PC-3 (cell line): ENCODE results near the gene PIAS1. TPM values are rescaled to one million over a fixed set of nuclear protein-coding genes. Genes with fewer than 3 reads are reported as not detected.

ENCODE experiments used
- ATAC-seq: fragments of 200-7000 bp; cut with Tn5 transposase; 2 replicates; pipeline ENCODE4 v1.9.1; 2020; ENCODE audit warnings: mild to moderate bottlenecking, moderate library complexity
- BruUV-seq: library from RNA; stranded (reverse); fragments of 400-500 nt; replicated peaks from 2 replicates; lab custom pipeline; 2021; lab: Mats Ljungman, UMichigan
- CTCF ChIA-PET: fragments of 300-600 bp; sonication (Branson Sonifier 250); formaldehyde crosslinking; loops from one replicate; lab custom pipeline; 2022; ENCODE audit warnings: antibody characterized with exemption; lab: Charles Lee
- POLR2A ChIA-PET: fragments of 300-600 bp; sonication (Branson Sonifier 250); formaldehyde crosslinking; loops from one replicate; lab custom pipeline; 2022; ENCODE audit warnings: antibody characterized with exemption; ENCODE audit not compliant: unreplicated experiment; lab: Charles Lee
- DNase-seq: peaks from one replicate; pipeline ENCODE4 v3.0.0-alpha.2; 2015
- H2AFZ ChIP-seq: fragments of 300-600 bp; sonication (generic); 2 replicates; pipeline ENCODE4 v1.6.0; 2016; ENCODE audit warnings: antibody characterized with exemption, low read length
- H3F3A ChIP-seq: fragments of 300-600 bp; sonication (generic); one replicate; pipeline ENCODE4 v1.6.0; 2017; ENCODE audit warnings: antibody characterized with exemption, low read length, control low read depth, mild to moderate bottlenecking; ENCODE audit not compliant: unreplicated experiment
- H3K27ac ChIP-seq: fragments of 300-600 bp; sonication (generic); 2 replicates; pipeline ENCODE4 v1.5.1; 2016; ENCODE audit warnings: mild to moderate bottlenecking, low read length
- H3K27me3 ChIP-seq: fragments of 300-600 bp; sonication (generic); 2 replicates; pipeline ENCODE4 v1.6.1; 2016; ENCODE audit warnings: low read length, mixed read lengths
- H3K36me3 ChIP-seq: fragments of 300-600 bp; sonication (generic); 2 replicates; pipeline ENCODE4 v1.6.1; 2016; ENCODE audit warnings: low read depth, mixed run types, low read length, mixed read lengths
- H3K4me1 ChIP-seq: fragments of 300-600 bp; sonication (generic); 2 replicates; pipeline ENCODE4 v1.5.1; 2016; ENCODE audit warnings: low read length; ENCODE audit not compliant: insufficient read depth
- H3K4me2 ChIP-seq: fragments of 300-600 bp; sonication (generic); 2 replicates; pipeline ENCODE4 v1.6.0; 2016; ENCODE audit warnings: low read length
- H3K4me3 ChIP-seq: fragments of 300-600 bp; sonication (generic); 2 replicates; pipeline ENCODE4 v1.5.1; 2016; ENCODE audit warnings: mild to moderate bottlenecking, low read length, mixed read lengths
- H3K79me2 ChIP-seq: fragments of 300-600 bp; sonication (generic); 2 replicates; pipeline ENCODE4 v1.6.1; 2017; ENCODE audit warnings: low read length, mixed read lengths
- H3K9ac ChIP-seq: fragments of 300-600 bp; sonication (generic); 2 replicates; pipeline ENCODE4 v1.6.0; 2016; ENCODE audit warnings: mild to moderate bottlenecking, low read length
- H3K9me2 ChIP-seq: fragments of 300-600 bp; sonication (generic); replicated peaks from 2 replicates; pipeline ENCODE4 v1.6.1; 2016; ENCODE audit warnings: mixed run types, low read length, mixed read lengths
- H3K9me3 ChIP-seq: fragments of 300-600 bp; sonication (generic); 2 replicates; pipeline ENCODE4 v1.6.1; 2016; ENCODE audit warnings: low read length, mixed read lengths
- H4K20me1 ChIP-seq: fragments of 300-600 bp; sonication (generic); 2 replicates; pipeline ENCODE4 v1.6.1; 2016; ENCODE audit warnings: low read length, mixed read lengths
- CTCF ChIP-seq: fragments of 300-600 bp; sonication (generic); conservative IDR thresholded peaks from 2 replicates; pipeline ENCODE4 v1.5.1; 2017; ENCODE audit warnings: antibody characterized with exemption, low read depth, mild to moderate bottlenecking, low read length
- EZH2 ChIP-seq: fragments of 300-600 bp; sonication (generic); IDR thresholded peaks from one replicate; pipeline ENCODE4 v1.6.1; 2017; ENCODE audit warnings: antibody characterized with exemption, mild to moderate bottlenecking, low read length; ENCODE audit not compliant: unreplicated experiment
- EZH2phosphoT487 ChIP-seq: fragments of 300-600 bp; sonication (generic); IDR thresholded peaks from 2 replicates; pipeline ENCODE4 v1.6.1; 2018; ENCODE audit warnings: mild to moderate bottlenecking, antibody characterized with exemption, low read length, borderline replicate concordance
- intact Hi-C: fragments of 100-400 bp; cut with micrococcal nuclease; formaldehyde crosslinking; loops from 2 replicates; pipeline ENCODE4 v1.9.0; 2023
- total RNA-seq: library from RNA; depleted of rRNA; stranded (reverse); fragments of >200 nt; gene quantifications from 2 replicates; pipeline ENCODE4 v1.2.3, GENCODE V29; 2014

PIAS1 gene
- total RNA-seq, 1 experiment from 2014 or later: 21.9 TPM

- H4K20me1 ChIP-seq: peaks cover 29% of the 10 kb centered on the region
- CTCF ChIA-PET: no interaction called here
Observed at GRCh38 chr15:68059630-68060029, 5.5 kb downstream of the PIAS1 start.

GRCh38 chr15:68061171-68061570 is 7.1 kb downstream of the PIAS1 start:
- H3K9me2 ChIP-seq: no peaks in the 10 kb centered on the region

More at GRCh38 chr15:68059630-68060029, 5.5 kb downstream of the PIAS1 start:
- H3K27me3 ChIP-seq: no peaks in the 10 kb centered on the region
- POLR2A ChIA-PET: no interaction called here
- no peaks in the 10 kb centered on the region for H3K9me2 ChIP-seq
- TF ChIP-seq CTCF: no peak
- TF ChIP-seq EZH2phosphoT487: no peak
- no peak for TF ChIP-seq EZH2
- intact Hi-C loops: loop anchor here (5.0 kb wide), 3 partner anchors 78 to 197 kb away; no protein-coding TSS in a partner anchor
- peaks cover 18% of the 10 kb centered on the region for H3K4me1 ChIP-seq
- no peaks in the 10 kb centered on the region for H3F3A ChIP-seq
- no peak overlapping the region for H3K4me3 ChIP-seq
- no peak overlapping the region for H2AFZ ChIP-seq
- DNase-seq (no peak), ATAC-seq (no peak)
- H3K4me2 ChIP-seq: no peak overlapping the region
- H3K27ac ChIP-seq: no peak overlapping the region
- no peak overlapping the region for H3K9ac ChIP-seq
- BruUV-seq: no TSS peak
- no peaks in the 10 kb centered on the region for H3K36me3 ChIP-seq
- H3K79me2 ChIP-seq: peaks cover 100% of the 10 kb centered on the region
- H3K9me3 ChIP-seq: no peaks in the 10 kb centered on the region

More at GRCh38 chr15:68061171-68061570, 7.1 kb downstream of the PIAS1 start:
- ChIA-PET CTCF (no interaction called here), POLR2A (no interaction called here)
- H3K36me3 ChIP-seq: no peaks in the 10 kb centered on the region
- H3K4me2 ChIP-seq: no peak overlapping the region
- H3F3A ChIP-seq: no peaks in the 10 kb centered on the region
- no peak overlapping the region for H3K27ac ChIP-seq
- intact Hi-C loops: no loop called here
- H3K79me2 ChIP-seq: peaks cover 98% of the 10 kb centered on the region
- H3K27me3 ChIP-seq: no peaks in the 10 kb centered on the region
- H3K9ac ChIP-seq: no peak overlapping the region
- H3K4me1 ChIP-seq: peaks cover 14% of the 10 kb centered on the region
- no peaks in the 10 kb centered on the region for H3K9me3 ChIP-seq
- no peak overlapping the region for H3K4me3 ChIP-seq
- H4K20me1 ChIP-seq: peaks cover 24% of the 10 kb centered on the region
- H2AFZ ChIP-seq: no peak overlapping the region
- TF ChIP-seq CTCF: no peak
- TF ChIP-seq EZH2phosphoT487: no peak
- TF ChIP-seq EZH2: no peak
- DNase-seq (no peak), ATAC-seq (no peak)
- no TSS peak for BruUV-seq
